NB4 (cell line): ENCODE data around the gene CD4.

ENCODE experiments used
- POLR2A ChIP-seq: IDR thresholded peaks from 2 replicates; pipeline ENCODE4 v1.6.1; 2011; ENCODE audit warnings: mild to moderate bottlenecking; ENCODE audit not compliant: insufficient read length; ENCODE audit errors: extremely low read depth
- TF ChIP-seq, protein P1 (sequence below): IDR thresholded peaks from one replicate; pipeline ENCODE4 v1.5.1; 2012; ENCODE audit warnings: low read depth, low read length

DNA sequence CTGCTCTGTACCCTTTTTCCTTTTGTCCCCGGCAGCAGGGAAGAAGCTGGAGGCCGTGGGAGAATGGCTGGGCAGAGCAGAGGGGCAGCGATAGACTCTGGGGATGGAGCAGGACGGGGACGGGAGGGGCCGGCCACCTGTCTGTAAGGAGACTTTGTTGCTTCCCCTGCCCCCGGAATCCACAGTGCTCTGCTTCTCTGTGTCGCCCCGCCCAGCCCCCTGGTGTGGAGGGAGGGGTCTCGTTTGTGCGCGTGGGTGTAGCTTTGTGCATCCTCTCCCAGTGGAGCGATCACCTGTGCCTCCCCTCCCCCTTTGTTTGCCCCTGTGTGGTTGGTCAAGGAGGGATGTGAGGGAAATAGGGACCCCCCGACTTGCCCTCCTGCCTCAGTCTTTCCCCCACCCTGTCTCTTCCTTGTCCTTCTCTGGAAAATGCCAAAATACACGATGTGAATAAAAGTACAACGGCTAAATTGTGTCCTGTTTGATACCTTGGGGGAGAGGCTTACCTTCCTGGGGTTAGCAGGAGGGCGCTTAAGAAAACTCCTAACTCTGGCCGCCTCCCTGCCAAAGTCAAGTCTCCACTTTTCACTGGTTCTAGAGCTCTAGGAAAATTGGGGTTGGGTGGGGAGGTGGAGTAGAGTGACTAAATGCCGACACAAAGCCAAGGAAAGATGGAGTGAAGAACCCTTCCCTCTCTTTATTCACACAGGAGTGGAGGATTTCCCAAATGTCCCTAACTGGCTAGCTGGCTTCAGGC lies 77.0 kb downstream of the CD4 start:
- TF ChIP-seq, protein P1, sequence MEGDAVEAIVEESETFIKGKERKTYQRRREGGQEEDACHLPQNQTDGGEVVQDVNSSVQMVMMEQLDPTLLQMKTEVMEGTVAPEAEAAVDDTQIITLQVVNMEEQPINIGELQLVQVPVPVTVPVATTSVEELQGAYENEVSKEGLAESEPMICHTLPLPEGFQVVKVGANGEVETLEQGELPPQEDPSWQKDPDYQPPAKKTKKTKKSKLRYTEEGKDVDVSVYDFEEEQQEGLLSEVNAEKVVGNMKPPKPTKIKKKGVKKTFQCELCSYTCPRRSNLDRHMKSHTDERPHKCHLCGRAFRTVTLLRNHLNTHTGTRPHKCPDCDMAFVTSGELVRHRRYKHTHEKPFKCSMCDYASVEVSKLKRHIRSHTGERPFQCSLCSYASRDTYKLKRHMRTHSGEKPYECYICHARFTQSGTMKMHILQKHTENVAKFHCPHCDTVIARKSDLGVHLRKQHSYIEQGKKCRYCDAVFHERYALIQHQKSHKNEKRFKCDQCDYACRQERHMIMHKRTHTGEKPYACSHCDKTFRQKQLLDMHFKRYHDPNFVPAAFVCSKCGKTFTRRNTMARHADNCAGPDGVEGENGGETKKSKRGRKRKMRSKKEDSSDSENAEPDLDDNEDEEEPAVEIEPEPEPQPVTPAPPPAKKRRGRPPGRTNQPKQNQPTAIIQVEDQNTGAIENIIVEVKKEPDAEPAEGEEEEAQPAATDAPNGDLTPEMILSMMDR, result no peak
- TF ChIP-seq POLR2A, result no peak
